GM23338 (cell line): ENCODE measurements around the gene IQCE. TPM values are rescaled to one million over a fixed set of nuclear protein-coding genes. Genes with fewer than 3 reads are reported as not detected.

Experiments
- CREB1 ChIP-seq: fragments of 250-450 bp; sonication (Bioruptor Pico); IDR thresholded peaks from 2 replicates; pipeline ENCODE4 v1.5.0; 2020; ENCODE audit warnings: low read depth, mild to moderate bottlenecking, moderate library complexity
- EZH2 ChIP-seq: fragments of 200-600 bp; sonication (generic); IDR thresholded peaks from one replicate; pipeline ENCODE4 v1.8.0; 2017; ENCODE audit warnings: antibody characterized with exemption, mild to moderate bottlenecking, low read depth; ENCODE audit not compliant: unreplicated experiment
- EZH2phosphoT487 ChIP-seq: fragments of 200-600 bp; sonication (generic); IDR thresholded peaks from one replicate; pipeline ENCODE4 v1.8.1; 2018; ENCODE audit warnings: antibody characterized with exemption; ENCODE audit not compliant: unreplicated experiment
- JUNB ChIP-seq: IDR thresholded peaks from one replicate; pipeline ENCODE4 v1.6.1; 2016; ENCODE audit warnings: antibody characterized with exemption; ENCODE audit not compliant: unreplicated experiment
- NANOG ChIP-seq: IDR thresholded peaks from 2 replicates; pipeline ENCODE4 v1.6.1; 2016; ENCODE audit warnings: antibody characterized with exemption, borderline replicate concordance
- POLR2AphosphoS5 ChIP-seq: IDR thresholded peaks from 2 replicates; pipeline ENCODE4 v1.6.1; 2016; ENCODE audit warnings: antibody characterized with exemption, low read depth
- ZNF114 ChIP-seq: fragments of 250-450 bp; sonication (Bioruptor Pico); IDR thresholded peaks from 2 replicates; pipeline ENCODE4 v1.5.0; 2020; ENCODE audit warnings: mild to moderate bottlenecking, moderate library complexity
- ZNF331 ChIP-seq: fragments of 250-450 bp; sonication (Bioruptor Pico); IDR thresholded peaks from 2 replicates; pipeline ENCODE4 v1.5.0; 2020; ENCODE audit warnings: low read depth, mild to moderate bottlenecking, moderate library complexity
- polyA plus RNA-seq: library from polyadenylated mRNA; unstranded; fragments of >200 nt; fragmentation: Nextera tagmentation; extraction: Ambion mirVana; gene quantifications from 2 replicates; pipeline ENCODE4 v1.2.1, GENCODE V29; 2016
- total RNA-seq: library from RNA; depleted of rRNA; stranded (reverse); fragments of >200 nt; shearing (Covaris generic); gene quantifications from 2 replicates; pipeline ENCODE4 v1.2.3, GENCODE V29; 2014
- TF ChIP-seq, protein P1 (sequence below): fragments of 250-450 bp; sonication (Bioruptor Pico); IDR thresholded peaks from 2 replicates; pipeline ENCODE4 v1.5.0; 2020; ENCODE audit warnings: mild to moderate bottlenecking, moderate library complexity
- TF ChIP-seq, protein P2 (sequence below), 2 experiments: fragments of 200-600 bp in 1 of 2; sonication (generic) in 1 of 2; conservative IDR thresholded peaks; 2 replicates each; pipeline versions ENCODE4 v1.5.1 to v1.6.1; 2016 to 2017; ENCODE audit warnings: antibody characterized with exemption in 2 of 2, low read depth in 2 of 2, mild to moderate bottlenecking in 2 of 2, moderate library complexity in 1 of 2
- TF ChIP-seq, protein P3 (sequence below): IDR thresholded peaks from 2 replicates; pipeline ENCODE4 v1.6.1; 2016; ENCODE audit warnings: antibody characterized with exemption

IQCE gene
- total and polyA plus RNA-seq, 2 experiments from 2014 or later, result 5.0 to 7.7 TPM

DNA sequence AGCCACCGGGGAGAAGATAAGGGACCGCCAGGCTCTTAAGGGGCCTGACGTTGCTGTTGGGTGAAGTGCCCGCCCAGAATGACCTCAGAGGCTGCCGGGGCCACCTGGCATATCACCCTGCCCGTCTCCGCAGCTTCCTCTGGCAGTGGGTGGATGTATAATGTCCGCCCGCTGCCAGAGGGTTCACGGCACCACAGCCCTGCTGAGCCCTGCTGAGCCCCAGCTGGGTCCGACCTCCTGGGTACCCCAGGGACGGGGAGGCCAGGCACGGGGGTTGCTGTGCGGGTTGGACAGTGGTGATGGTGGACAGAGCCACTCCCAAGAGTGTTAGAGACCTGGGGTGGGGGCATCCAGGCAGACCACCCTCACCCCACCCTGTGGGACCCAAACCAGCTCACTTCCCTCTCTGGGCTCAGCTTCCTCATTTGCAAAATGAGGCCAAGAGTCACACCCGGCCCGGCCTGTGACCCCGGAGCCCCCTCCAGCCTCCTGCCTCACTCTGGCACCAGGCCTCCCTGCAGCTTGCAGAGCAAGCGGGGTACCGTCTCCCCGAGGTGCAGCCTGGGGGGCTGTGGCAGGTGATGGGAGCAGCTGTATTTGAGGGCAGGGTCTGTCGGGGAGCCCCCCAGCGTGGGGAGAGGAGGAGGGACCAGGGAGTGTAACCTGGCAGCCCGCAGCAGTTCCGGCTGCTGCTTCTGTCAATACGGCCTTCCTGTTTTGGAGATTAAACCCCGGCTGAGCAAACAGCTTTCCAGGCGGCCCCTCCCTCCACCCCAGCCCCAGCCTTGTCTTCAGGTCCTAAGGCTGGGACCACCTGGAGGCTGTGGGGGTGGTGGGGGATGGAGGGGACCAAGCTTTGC lies 47.6 kb upstream of the IQCE start (continued):
- TF ChIP-seq, protein P1, sequence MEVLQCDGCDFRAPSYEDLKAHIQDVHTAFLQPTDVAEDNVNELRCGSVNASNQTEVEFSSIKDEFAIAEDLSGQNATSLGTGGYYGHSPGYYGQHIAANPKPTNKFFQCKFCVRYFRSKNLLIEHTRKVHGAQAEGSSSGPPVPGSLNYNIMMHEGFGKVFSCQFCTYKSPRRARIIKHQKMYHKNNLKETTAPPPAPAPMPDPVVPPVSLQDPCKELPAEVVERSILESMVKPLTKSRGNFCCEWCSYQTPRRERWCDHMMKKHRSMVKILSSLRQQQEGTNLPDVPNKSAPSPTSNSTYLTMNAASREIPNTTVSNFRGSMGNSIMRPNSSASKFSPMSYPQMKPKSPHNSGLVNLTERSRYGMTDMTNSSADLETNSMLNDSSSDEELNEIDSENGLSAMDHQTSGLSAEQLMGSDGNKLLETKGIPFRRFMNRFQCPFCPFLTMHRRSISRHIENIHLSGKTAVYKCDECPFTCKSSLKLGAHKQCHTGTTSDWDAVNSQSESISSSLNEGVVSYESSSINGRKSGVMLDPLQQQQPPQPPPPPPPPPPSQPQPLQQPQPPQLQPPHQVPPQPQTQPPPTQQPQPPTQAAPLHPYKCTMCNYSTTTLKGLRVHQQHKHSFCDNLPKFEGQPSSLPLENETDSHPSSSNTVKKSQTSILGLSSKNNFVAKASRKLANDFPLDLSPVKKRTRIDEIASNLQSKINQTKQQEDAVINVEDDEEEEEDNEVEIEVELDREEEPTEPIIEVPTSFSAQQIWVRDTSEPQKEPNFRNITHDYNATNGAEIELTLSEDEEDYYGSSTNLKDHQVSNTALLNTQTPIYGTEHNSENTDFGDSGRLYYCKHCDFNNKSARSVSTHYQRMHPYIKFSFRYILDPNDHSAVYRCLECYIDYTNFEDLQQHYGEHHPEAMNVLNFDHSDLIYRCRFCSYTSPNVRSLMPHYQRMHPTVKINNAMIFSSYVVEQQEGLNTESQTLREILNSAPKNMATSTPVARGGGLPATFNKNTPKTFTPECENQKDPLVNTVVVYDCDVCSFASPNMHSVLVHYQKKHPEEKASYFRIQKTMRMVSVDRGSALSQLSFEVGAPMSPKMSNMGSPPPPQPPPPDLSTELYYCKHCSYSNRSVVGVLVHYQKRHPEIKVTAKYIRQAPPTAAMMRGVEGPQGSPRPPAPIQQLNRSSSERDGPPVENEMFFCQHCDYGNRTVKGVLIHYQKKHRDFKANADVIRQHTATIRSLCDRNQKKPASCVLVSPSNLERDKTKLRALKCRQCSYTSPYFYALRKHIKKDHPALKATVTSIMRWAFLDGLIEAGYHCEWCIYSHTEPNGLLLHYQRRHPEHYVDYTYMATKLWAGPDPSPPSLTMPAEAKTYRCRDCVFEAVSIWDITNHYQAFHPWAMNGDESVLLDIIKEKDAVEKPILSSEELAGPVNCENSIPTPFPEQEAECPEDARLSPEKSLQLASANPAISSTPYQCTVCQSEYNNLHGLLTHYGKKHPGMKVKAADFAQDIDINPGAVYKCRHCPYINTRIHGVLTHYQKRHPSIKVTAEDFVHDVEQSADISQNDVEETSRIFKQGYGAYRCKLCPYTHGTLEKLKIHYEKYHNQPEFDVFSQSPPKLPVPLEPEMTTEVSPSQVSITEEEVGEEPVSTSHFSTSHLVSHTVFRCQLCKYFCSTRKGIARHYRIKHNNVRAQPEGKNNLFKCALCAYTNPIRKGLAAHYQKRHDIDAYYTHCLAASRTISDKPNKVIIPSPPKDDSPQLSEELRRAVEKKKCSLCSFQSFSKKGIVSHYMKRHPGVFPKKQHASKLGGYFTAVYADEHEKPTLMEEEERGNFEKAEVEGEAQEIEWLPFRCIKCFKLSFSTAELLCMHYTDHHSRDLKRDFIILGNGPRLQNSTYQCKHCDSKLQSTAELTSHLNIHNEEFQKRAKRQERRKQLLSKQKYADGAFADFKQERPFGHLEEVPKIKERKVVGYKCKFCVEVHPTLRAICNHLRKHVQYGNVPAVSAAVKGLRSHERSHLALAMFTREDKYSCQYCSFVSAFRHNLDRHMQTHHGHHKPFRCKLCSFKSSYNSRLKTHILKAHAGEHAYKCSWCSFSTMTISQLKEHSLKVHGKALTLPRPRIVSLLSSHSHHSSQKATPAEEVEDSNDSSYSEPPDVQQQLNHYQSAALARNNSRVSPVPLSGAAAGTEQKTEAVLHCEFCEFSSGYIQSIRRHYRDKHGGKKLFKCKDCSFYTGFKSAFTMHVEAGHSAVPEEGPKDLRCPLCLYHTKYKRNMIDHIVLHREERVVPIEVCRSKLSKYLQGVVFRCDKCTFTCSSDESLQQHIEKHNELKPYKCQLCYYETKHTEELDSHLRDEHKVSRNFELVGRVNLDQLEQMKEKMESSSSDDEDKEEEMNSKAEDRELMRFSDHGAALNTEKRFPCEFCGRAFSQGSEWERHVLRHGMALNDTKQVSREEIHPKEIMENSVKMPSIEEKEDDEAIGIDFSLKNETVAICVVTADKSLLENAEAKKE (CRISPR knock-in tag), result no peak
- TF ChIP-seq EZH2 (no peak), POLR2AphosphoS5 (no peak), CREB1 (no peak), ZNF331 (CRISPR knock-in tag) (no peak), ZNF114 (CRISPR knock-in tag) (no peak), EZH2phosphoT487 (no peak), JUNB (no peak), NANOG (no peak)
- TF ChIP-seq, protein P2, sequence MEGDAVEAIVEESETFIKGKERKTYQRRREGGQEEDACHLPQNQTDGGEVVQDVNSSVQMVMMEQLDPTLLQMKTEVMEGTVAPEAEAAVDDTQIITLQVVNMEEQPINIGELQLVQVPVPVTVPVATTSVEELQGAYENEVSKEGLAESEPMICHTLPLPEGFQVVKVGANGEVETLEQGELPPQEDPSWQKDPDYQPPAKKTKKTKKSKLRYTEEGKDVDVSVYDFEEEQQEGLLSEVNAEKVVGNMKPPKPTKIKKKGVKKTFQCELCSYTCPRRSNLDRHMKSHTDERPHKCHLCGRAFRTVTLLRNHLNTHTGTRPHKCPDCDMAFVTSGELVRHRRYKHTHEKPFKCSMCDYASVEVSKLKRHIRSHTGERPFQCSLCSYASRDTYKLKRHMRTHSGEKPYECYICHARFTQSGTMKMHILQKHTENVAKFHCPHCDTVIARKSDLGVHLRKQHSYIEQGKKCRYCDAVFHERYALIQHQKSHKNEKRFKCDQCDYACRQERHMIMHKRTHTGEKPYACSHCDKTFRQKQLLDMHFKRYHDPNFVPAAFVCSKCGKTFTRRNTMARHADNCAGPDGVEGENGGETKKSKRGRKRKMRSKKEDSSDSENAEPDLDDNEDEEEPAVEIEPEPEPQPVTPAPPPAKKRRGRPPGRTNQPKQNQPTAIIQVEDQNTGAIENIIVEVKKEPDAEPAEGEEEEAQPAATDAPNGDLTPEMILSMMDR (conservative IDR thresholded peaks at IDR 0.05; ENCODE audit: low read depth in 2 of 2), result no peak
- TF ChIP-seq, protein P3, sequence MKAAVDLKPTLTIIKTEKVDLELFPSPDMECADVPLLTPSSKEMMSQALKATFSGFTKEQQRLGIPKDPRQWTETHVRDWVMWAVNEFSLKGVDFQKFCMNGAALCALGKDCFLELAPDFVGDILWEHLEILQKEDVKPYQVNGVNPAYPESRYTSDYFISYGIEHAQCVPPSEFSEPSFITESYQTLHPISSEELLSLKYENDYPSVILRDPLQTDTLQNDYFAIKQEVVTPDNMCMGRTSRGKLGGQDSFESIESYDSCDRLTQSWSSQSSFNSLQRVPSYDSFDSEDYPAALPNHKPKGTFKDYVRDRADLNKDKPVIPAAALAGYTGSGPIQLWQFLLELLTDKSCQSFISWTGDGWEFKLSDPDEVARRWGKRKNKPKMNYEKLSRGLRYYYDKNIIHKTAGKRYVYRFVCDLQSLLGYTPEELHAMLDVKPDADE, result no peak
